GM21515 (cell line): ENCODE data around the gene ZFP36L2.
"Not testable (repeated sequence)": the region's sequence is repeated elsewhere in the genome, so short reads cannot be mapped to it uniquely, and the experiment has no call there.

Experiments
- ATAC-seq: cut with Tn5 transposase; IDR thresholded peaks from one replicate; pipeline ENCODE4 v1.9.1; 2021; ENCODE audit not compliant: unreplicated experiment

ZFP36L2 gene

GRCh38 chr2:43210125-43210466 lies 16.3 kb downstream of the ZFP36L2 start:
- ATAC-seq, result no peak

DNA sequence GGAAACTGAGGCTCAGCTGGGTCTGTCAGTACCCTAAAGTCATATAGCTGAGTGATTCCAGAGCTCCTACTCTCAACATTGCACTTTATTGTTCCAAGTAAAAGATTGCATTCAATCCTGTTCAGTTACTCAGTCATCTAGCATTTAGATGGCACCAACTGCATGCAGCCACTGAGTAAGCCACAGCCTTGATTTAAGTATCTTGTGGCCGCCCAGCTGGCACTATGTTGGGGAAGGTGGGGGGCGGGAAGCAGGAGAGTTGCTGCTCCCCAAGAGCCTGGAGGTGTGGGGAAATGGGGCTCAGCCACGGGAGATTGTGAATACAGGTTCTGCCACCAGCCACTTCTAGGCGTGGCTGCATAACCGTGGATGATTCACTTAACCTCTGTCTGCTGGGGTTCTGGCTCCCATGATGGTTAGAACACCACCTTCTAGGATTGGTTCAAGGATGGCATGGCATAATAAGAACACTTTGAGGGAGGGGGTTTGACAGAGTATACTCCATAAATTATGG lies 17.1 kb downstream of the ZFP36L2 start:
- no peak for ATAC-seq

- no peak for ATAC-seq
These were observed 18.7 kb downstream of the ZFP36L2 start for GRCh38 chr2:43207553-43208300.

- no peak for ATAC-seq
These were observed 19.8 kb downstream of the ZFP36L2 start for GRCh38 chr2:43206602-43207001.

- ATAC-seq, result no peak
These were observed 23.0 kb downstream of the ZFP36L2 start for GRCh38 chr2:43203373-43203772.

DNA sequence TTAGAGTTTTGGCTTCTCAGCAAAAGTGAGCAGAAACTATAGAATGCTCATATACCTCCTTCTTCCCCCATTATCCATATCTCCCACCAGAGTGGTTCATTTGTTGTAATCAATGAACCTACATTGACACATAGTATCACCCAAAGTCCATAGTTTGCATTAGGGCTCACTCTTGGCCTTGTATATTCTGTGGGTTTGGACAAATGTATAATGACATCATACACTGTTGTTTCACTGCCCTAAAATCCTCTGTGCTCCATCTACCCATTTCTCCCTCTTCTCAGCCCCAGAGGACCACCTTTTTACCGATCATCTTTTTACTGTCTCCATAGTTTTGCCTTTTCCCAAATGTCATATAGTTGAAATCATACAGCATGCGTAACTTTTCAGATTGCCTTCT lies 24.1 kb downstream of the ZFP36L2 start:
- no peak for ATAC-seq

DNA sequence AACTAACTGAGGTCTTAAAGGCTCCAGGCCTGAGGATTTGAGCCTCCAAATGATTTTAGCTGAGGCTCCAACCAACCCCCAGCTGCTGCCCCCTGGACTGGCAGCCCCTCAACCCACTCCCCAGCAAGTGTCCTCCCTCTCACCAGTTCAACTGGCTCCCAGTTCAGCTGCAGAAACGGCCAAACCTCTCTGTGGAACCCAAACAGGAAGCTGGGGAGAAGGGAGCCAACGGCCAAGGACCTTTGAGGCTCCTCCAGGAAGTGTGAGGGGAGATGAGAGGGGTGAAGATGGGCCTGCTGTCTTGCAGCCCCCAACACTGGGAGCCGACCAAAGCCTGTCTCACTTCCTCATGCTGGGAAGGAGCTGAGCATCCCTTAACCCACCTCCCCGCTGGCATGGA lies 24.9 kb downstream of the ZFP36L2 start:
- no peak for ATAC-seq

DNA sequence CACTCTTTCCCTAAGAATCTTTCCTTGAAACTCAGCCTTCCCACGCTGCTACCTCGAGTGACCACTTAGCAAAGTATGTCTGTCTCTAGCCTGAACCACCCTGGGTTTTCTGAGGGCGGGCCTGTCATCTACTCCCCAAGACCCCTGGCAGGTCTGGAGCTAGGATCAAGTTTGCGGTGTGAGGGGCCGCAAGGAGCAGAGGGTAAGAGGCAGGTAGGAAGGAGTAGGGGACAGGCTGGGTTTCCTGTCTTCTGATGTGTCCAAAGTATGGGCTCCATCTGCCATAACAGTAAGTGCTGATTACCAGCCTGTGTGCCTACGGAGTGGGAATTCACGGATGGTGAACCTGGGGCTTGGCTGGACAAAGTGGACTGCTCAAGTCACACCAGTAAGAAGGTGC lies 25.4 kb downstream of the ZFP36L2 start:
- ATAC-seq, result no peak

- no peak for ATAC-seq
These were observed 26.6 kb downstream of the ZFP36L2 start for GRCh38 chr2:43199492-43200488.

- no peak for ATAC-seq
These were observed 28.1 kb downstream of the ZFP36L2 start for GRCh38 chr2:43198263-43198662.

GRCh38 chr2:43197588-43197896 lies 28.9 kb downstream of the ZFP36L2 start:
- no peak for ATAC-seq

- ATAC-seq, result no peak
These were observed 29.4 kb downstream of the ZFP36L2 start for GRCh38 chr2:43196768-43197587.

DNA sequence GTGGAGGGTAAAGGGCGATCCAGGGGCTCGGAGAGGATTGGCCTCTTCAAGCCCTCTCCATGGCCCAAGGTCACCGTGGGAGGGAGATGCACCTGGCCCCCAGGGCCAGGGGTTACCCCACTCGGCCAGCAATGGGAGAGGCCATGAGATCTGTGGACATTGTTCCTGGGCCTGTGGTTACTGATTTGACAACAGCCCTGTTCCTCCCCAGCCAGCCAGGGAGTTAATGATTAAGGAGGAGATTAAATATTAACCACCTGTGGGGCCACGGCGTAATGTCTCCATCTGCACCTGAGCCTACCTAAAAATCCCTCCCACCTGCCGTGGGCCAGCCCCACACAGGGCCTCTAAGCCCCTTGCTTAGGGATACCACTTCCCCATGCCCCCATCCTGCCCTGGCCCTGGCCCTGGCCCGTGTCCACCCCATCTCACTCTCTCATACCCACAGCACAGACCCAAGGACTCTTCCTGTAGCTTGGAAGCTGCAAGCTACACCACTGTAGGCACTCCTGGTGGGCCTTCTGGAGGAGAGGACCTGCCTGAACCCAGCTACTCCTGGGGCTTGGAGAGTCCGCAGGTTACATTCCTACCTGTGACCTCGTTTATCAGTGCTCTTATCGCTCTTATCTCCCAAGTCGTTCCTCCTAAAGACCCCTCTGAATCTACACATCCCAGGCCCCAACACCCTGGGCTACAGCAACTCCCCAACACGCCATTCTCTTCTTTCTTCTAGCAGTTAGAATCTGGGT lies 32.1 kb downstream of the ZFP36L2 start:
- peak; percentile 37 for ATAC-seq

DNA sequence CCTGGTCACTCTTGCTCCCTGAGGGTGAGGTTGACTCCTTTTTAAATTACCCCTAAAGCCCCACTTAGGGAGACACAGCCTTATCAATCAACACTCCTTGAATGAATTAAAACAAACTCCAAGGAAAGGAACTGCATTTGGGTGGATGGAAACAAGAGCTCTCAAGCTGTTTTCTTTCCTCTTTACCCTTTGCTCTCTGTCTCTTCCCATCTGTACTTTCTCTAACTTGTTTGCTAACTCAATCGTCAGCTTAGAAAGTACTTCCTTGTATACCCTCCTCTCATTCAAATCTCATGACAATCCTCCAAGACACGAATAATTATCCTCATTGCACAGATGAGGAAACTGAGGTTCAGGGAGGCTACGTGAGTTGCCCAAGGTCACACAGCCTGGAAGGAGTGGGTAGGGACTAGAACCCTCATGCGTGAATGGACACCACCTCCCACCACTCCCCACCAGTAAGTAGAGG lies 32.7 kb downstream of the ZFP36L2 start:
- no peak for ATAC-seq

DNA sequence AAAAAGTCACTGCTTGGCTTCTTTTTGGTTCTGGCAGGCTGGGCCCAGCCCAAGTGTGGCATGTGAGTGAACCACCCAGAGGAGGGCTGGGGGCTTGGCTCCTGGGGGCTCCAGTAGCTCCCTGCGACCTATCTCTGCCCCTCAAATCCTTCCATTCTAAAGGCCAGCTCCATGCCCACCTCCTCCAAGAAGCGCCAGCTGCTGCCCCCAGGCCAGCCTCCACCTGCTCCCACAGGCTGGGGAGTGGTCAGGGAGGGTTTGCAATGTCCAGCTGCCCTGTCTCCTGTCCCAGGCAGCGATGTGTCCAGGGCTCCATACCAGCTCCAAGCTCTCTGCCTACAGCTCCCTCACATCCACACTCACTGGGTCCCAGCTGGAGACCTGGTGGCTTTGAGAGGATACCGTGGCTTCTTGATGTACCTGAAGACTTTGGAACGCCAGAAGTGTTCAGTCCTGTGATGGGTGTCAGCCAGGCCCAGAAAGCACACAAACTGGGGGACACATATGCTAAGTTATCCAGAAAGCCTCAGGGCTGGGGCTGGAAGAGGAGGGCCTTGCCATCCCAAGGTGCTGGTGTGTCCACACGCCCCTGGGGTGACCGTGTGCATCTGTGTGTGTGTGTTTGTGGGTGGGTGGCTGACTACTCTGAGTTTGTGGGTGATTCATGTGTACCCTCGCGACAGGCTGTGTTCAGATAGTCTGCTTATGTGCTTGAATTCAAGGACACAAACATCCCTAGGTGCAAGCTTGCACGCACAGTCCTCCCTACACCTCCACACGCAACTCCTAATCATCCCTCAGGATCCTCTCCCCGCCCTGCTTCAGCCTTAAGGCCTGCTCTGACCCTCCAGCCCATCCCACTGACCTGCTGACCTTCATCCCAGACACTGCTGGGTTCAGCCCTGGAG lies 33.4 kb downstream of the ZFP36L2 start:
- ATAC-seq, result no peak

- no peak for ATAC-seq
These were observed 34.4 kb downstream of the ZFP36L2 start for GRCh38 chr2:43191947-43192516.

DNA sequence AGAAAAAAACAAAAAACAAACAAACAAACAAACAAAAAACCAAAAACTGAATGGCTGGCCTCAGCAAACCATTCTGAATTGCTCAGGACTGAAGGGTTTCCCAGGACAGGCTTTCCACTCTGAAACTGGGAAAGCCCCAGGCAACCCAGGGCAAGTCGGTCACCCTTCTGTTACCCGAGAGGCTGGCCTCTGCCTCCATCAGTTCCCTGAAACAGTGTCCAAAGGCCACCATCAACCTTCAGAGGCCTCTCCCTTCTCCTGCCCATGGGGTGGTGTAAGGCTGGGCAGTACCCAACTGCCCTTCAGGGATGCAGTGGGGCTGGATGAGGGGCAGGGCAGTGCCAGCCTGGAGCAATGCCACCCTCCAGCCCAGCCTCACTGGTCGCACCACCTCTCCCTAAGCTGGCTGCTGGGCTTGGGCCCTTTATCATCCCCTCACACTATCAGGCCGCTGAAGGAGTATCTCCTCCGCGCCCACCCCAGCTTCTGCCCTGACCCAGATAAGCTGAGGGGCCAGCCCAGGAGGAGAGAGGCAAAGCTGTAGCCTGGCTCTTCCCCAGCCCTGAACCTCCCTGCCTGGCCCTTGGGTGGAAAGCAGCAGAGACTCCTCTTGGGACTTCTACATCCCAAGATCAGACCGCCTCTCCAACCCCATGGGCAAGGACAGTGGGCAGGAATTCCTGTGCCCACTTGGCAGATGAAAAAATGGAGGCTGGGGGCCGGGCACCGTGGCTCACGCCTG lies 35.9 kb downstream of the ZFP36L2 start:
- no peak for ATAC-seq

DNA sequence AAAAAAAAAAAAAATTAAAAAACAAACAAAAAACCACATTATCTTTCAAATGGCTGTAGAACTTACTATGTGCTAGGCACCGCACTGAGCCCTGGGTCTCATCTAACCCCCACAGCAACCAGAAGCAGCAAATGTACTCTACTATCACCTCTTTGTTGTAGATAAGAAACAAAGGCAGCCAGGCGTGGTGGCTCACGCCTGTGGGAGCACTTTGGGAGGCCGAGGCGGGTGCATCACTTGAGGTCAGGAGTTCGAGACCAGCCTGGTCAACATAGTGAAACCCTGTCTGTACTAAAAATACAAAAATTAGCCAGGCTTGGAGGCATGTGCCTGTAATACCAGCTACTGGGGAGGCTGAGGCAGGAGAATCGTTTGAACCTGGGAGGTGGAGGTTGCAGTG lies 36.5 kb downstream of the ZFP36L2 start:
- not testable (repeated sequence) for ATAC-seq
